MCF 10A (cell line): Measurements from ENCODE around the gene FAAP20. TPM values are rescaled to one million over a fixed set of nuclear protein-coding genes. Genes with fewer than 3 reads are reported as not detected.

ENCODE experiments used
- BruUV-seq: library from RNA; stranded (reverse); fragments of 400-500 nt; replicated peaks from 2 replicates; lab custom pipeline; 2021; lab: Mats Ljungman, UMichigan
- CTCF ChIA-PET: fragments of 300-600 bp; sonication (Branson Sonifier 250); formaldehyde crosslinking; extraction: SDS; loops from one replicate; lab custom pipeline; 2021; ENCODE audit warnings: antibody characterized with exemption, inconsistent platforms; lab: Yijun Ruan, JAX
- POLR2A ChIA-PET: fragments of 300-600, 350-650 bp; sonication (Branson Sonifier 250); formaldehyde crosslinking; extraction: SDS; loops from one replicate; lab custom pipeline; 2020; ENCODE audit warnings: antibody characterized with exemption, inconsistent platforms; lab: Yijun Ruan, JAX
- DNase-seq: peaks from one replicate; pipeline ENCODE4 v3.0.0-alpha.2; 2018; ENCODE audit not compliant: unreplicated experiment
- H3K27ac Mint-ChIP-seq: one replicate; pipeline ENCODE4 v1.8.0; 2022; ENCODE audit warnings: mild to moderate bottlenecking, low read depth, mixed read lengths; ENCODE audit not compliant: unreplicated experiment
- H3K27me3 Mint-ChIP-seq: one replicate; pipeline ENCODE4 v1.8.0; 2022; ENCODE audit warnings: mixed read lengths; ENCODE audit not compliant: insufficient read depth, unreplicated experiment
- H3K36me3 Mint-ChIP-seq: one replicate; pipeline ENCODE4 v1.8.0; 2022; ENCODE audit warnings: mild to moderate bottlenecking, moderate library complexity, mixed read lengths; ENCODE audit not compliant: insufficient read depth, unreplicated experiment
- H3K4me1 Mint-ChIP-seq: one replicate; pipeline ENCODE4 v1.8.0; 2022; ENCODE audit warnings: mixed read lengths; ENCODE audit not compliant: insufficient read depth, unreplicated experiment
- H3K4me3 Mint-ChIP-seq: one replicate; pipeline ENCODE4 v1.8.0; 2022; ENCODE audit warnings: mild to moderate bottlenecking, moderate library complexity, mixed read lengths; ENCODE audit not compliant: unreplicated experiment
- H3K9me3 Mint-ChIP-seq: one replicate; pipeline ENCODE4 v1.8.0; 2022; ENCODE audit warnings: mixed read lengths; ENCODE audit not compliant: unreplicated experiment
- intact Hi-C: fragments of 100-400 bp; cut with micrococcal nuclease; formaldehyde crosslinking; loops from 2 replicates; pipeline ENCODE4 v1.14.1; 2022
- total RNA-seq: library from RNA; stranded (reverse); gene quantifications from 2 replicates; pipeline ENCODE4 v1.2.3, GENCODE V29; 2022
- TF ChIP-seq, protein P1 (sequence below): fragments of 200-600 bp; IDR thresholded peaks from one replicate; pipeline ENCODE4 v1.8.0; 2022; ENCODE audit warnings: antibody characterized with exemption, mild to moderate bottlenecking; ENCODE audit not compliant: unreplicated experiment

The FAAP20 gene
- total RNA-seq, 1 experiment from 2014 or later, result 75.9 TPM

DNA sequence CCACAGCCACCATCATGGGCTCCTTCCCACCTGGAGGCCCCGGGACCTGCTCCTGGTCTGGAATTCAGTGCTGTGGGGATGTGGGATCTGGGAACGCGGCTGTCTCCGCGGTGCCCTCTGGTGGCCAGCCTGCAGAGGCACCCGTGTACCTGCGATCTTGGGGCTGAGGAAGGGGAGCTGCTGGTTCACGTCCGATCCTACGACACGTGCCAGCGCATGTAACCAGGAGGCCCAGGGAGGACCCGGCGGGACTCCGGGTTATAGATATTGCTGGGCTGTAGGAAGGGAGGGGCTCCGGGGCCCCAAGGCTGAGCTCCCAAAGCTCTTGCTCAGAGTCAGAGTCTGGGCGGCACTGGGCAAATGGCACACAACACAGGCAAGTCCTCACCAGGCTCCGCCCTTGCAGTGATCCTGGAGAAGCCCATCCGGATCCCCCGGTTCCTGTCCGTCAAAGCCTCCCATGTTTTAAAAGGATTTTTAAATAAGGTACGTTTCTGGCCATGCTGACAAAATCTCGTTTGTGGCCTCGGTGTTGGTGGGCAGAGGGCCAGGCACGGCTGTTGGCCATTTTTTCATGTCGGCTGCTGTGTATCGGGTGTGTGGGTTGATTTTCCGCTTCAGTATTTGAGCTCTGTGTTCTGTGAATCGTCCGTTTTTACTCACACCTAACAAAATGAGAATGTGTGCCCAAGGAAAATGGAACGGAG, 20.1 kb downstream of the FAAP20 start:
- Mint-ChIP-seq H3K36me3 (peaks cover 6% of the 10 kb centered on the region), H3K9me3 (no peaks in the 10 kb centered on the region), H3K27ac (no peak overlapping the region), H3K4me1 (no peaks in the 10 kb centered on the region), H3K4me3 (no peak overlapping the region), H3K27me3 (no peaks in the 10 kb centered on the region)
- intact Hi-C loops, result no loop called here
- BruUV-seq, result no TSS peak
- POLR2A ChIA-PET, result interaction anchor here (0.6 to 1.1 kb wide), 4 partner anchors 15 to 265 kb away, joined by 3 to 4 read pairs (median 3); no protein-coding TSS in a partner anchor
- TF ChIP-seq, protein P1, sequence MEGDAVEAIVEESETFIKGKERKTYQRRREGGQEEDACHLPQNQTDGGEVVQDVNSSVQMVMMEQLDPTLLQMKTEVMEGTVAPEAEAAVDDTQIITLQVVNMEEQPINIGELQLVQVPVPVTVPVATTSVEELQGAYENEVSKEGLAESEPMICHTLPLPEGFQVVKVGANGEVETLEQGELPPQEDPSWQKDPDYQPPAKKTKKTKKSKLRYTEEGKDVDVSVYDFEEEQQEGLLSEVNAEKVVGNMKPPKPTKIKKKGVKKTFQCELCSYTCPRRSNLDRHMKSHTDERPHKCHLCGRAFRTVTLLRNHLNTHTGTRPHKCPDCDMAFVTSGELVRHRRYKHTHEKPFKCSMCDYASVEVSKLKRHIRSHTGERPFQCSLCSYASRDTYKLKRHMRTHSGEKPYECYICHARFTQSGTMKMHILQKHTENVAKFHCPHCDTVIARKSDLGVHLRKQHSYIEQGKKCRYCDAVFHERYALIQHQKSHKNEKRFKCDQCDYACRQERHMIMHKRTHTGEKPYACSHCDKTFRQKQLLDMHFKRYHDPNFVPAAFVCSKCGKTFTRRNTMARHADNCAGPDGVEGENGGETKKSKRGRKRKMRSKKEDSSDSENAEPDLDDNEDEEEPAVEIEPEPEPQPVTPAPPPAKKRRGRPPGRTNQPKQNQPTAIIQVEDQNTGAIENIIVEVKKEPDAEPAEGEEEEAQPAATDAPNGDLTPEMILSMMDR, result peak; percentile 70
- DNase-seq, result peak; percentile 59
- CTCF ChIA-PET, result interaction anchor here (0.6 to 3.2 kb wide), 40 partner anchors 9 to 1616 kb away, joined by 3 to 35 read pairs (median 3); no protein-coding TSS in a partner anchor

DNA sequence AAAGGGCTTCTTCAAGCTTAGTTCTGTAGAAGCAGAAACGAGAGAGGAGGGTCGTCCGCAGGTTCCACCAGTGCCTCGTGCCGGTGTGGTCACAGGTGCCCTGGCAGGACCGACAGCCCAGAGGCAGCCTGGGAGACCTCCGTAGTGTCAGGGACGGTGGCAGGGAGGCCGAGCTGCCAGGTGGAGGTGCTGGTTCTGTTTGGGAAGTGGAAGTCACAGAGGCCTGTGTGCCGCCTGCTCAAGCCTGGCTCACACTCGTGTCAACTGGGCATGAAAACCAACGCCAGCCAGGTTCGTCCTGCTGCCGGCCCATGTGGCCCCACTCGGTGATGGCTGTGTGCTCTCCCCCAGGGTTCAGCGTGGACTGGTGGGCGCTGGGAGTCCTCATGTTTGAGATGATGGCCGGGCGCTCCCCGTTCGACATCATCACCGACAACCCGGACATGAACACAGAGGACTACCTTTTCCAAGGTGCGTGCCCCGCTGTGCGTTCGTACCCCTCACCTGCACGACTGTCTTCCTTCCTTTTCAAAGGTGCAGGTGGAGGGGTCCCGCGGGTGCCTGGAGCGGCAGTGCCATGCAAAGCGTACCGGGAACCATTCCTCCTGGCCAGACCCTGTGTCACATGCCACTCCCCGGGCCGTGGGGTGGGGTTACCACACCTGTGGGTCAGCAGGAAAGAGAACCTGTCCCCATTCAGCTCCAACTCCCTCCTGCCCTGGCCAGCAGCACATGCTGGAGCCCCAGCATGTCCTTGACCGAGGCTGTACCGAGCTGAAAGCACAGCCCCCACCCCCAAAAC, 20.8 kb downstream of the FAAP20 start:
- Mint-ChIP-seq H3K4me3 (no peak overlapping the region), H3K4me1 (no peaks in the 10 kb centered on the region), H3K9me3 (no peaks in the 10 kb centered on the region), H3K27me3 (no peaks in the 10 kb centered on the region), H3K36me3 (peaks cover 6% of the 10 kb centered on the region), H3K27ac (no peak overlapping the region)
- intact Hi-C loops, result no loop called here
- TF ChIP-seq, protein P1, result no peak
- BruUV-seq, result no TSS peak
- CTCF ChIA-PET, result interaction anchor here (0.6 to 3.2 kb wide), 27 partner anchors 10 to 1384 kb away, joined by 3 to 35 read pairs (median 4); no protein-coding TSS in a partner anchor
- no peak for DNase-seq
- POLR2A ChIA-PET, result interaction anchor here (0.6 to 1.1 kb wide), 5 partner anchors 16 to 415 kb away, joined by 3 to 4 read pairs (median 3); no protein-coding TSS in a partner anchor

DNA sequence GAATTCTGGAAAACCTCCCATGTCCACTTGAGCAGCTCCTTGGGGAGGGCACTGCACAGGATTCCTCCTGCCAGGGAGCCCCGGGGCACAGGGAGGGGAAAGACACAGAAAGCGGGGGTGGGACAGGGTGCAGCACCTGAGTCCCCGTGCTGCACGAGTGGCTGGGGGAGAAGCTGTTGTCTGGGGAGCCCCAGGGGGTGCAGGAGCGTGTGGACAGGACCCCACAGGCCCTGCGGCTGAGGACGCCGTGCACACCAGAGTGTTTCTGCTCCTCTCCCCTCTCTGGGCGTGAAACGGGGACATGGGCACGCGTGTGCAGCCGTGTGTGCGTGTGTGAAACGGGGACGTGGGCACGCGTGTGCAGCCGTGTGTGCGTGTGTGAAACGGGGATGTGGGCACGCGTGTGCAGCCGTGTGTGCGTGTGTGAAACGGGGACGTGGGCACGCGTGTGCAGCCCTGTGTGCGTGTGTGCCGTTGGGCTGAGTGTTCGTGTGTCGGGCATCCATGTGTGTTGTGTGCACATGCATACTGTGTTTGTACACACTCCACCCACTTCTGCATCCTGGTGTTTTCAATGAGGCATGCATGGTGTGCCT, 21.9 kb downstream of the FAAP20 start:
- Mint-ChIP-seq H3K4me3 (no peak overlapping the region), H3K27ac (no peak overlapping the region), H3K27me3 (no peaks in the 10 kb centered on the region), H3K9me3 (no peaks in the 10 kb centered on the region), H3K4me1 (no peaks in the 10 kb centered on the region), H3K36me3 (peaks cover 6% of the 10 kb centered on the region)
- ChIA-PET POLR2A (no interaction called here), CTCF (interaction anchor here (0.6 to 2.9 kb wide), 5 partner anchors 22 to 1312 kb away, joined by 3 to 25 read pairs (median 3); no protein-coding TSS in a partner anchor)
- TF ChIP-seq, protein P1, result no peak
- BruUV-seq, result no TSS peak
- intact Hi-C loops, result no loop called here
- DNase-seq, result no peak
